Mesenteric fat pad (tissue), 1 donor: ENCODE results near the gene SPDEF. TPM values are rescaled to one million over a fixed set of nuclear protein-coding genes. Genes with fewer than 3 reads are reported as not detected.

ENCODE experiments used
- DNase-seq: peaks from one replicate; pipeline ENCODE4 v3.0.0-alpha.2; 2020; ENCODE audit warnings: low spot score
- total RNA-seq: library from RNA; stranded (reverse); fragmentation: NEBNext Ultra II Directional; extraction: Animal tissue kit (Norgen Biotek cat#: 25700); gene quantifications from one replicate; pipeline ENCODE4 v1.2.1, GENCODE V29; 2021
- donor health status: DM: yes; HTN: yes; CAD: no.

Gene SPDEF
- total RNA-seq, 1 donor from 2014 or later = 0.16 TPM

GRCh38 chr6:34546551-34547321, 9.4 kb downstream of the SPDEF start:
- DNase-seq = no peak

DNA sequence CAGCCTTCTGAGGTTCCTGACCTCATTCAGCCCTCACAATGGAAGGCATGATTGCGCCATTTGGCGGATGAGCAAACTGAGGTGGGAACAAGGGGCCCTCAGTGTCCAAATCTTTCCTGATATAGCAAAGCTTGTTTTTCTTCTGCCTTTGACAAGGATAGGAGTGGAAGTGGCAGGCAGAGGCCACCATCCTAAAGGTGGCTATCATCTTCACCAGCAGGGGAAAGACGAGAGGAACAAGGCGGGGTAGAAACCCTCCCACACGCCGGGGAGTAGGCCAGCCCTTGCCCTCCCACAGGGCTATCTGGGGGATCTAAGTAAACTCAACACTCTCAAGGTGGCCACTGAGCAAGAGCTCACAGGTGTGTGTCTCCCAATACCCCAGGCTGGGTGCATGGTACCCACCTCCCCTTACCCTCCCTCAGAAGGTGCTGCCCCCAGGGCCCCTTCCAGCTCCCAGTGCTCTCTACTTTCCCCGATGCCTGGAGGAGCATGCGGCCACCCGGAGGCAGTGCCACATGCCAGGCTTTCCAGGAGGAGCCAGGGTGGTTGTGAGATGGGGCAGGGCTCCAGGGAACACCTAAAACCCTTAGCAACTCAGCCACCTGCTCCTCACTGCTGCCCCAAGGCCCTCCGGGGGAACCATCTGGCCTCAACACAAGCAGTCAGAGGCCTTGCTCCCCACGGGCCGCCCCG, 11.2 kb downstream of the SPDEF start:
- no peak for DNase-seq

GRCh38 chr6:34544052-34544604, 12.0 kb downstream of the SPDEF start:
- DNase-seq = no peak

GRCh38 chr6:34543421-34543820, 12.7 kb downstream of the SPDEF start:
- DNase-seq = no peak

DNA sequence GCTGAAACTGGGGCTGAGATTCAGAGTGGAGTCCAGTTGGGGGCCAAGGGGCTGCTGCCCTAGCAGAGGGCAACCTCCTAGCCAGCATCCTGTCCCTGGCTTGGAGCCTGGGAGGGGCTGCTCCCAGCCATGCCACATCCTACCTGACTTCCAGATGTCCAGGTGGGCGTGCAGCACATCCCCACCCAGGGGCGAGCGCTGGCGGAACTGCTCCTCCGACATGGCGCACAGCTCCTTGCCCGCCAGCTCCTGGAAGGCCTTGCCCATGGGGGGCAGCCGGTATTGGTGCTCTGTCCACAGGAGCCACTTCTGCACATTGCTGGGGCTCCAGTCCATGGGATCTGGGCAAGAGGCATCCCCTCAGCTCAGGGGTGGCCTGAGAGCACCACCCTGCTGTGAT, 15.3 kb downstream of the SPDEF start:
- no peak for DNase-seq

- no peak for DNase-seq
These were observed 15.9 kb downstream of the SPDEF start for GRCh38 chr6:34540222-34540621.

DNA sequence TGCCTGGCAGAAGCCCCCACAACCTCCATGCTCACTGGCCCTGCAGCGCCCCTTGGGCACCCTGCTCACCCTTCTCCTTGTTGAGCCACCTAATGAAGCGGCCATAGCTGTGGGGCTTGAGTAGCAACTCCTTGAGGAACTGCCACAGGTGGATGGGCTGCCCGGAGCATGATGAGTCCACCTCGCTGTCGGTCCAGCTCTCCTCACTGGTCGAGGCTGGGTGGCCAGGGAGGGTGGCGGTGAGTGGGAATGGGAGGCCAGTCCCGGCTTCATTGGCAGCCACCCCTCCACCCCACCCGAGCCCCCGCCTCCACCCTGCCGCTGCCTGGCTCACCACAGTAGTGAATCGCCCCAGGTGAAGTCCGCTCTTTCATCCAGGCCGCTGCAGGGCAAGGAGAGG, 16.9 kb downstream of the SPDEF start:
- no peak for DNase-seq

- DNase-seq = no peak
These were observed 17.5 kb downstream of the SPDEF start for GRCh38 chr6:34538581-34538980.

DNA sequence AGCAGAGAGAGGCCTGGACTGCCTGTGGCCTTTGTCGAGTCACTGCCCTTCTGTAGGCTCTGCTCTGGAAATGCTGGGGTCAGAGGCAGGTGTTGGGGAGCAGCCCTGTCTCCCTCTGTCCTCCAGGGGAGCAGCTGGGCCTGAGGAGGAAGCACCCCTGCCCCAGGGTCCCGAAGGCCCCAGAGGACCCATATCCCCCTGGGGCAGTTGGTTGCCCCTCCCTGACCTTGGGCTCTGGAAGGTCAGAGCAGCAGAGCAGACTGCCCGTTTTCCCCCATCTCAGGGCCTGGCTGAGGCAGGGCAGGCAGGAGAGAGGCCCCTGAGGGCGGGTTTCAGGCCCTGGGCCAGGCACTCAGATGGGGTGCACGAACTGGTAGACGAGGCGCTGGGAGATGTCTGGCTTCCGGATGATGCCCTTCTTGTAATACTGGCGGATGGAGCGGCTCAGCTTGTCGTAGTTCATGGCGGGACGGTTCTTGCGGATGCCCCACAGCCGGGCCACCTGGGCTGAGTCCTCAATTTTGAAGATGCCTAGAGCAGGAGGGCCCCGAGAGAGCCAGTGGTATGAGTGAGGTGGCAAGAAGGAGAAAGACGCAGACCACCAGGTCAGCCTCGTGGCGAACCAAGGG, 18.1 kb downstream of the SPDEF start:
- no peak for DNase-seq

GRCh38 chr6:34536959-34537848, 18.9 kb downstream of the SPDEF start:
- DNase-seq = no peak

DNA sequence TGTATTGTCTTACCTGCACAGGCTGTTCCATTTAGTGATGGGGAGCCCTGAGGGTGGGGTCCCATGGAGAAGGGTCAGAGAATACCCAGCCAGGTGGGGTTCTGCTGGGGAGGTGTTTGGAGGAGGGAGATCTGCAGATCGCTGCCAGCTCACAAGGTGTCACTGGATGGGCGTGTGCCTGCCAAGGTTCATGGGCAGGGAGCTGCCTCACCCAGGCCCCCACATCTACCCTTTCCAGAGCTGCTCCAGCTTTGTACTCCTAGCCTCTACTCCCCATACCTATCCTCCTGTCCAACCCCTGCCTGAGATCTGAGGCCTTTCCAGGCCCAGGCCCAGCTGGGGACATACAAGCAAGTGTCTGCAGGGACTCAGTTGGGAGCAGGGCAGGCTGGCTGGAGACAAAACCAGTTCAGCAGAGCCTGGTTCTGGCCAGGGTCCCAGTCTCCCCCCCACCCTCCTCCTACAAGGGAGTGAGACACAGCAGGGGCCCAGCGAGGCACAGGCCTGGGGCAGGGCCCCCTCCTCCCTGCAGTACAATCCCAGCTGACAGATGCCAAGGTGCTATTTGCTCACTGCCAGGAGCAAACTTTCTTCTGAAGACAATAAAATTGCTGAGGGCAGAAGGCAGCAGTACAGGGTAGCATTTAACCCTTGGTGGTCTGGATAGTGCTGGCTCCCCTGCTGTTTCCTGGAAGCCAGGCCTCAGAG, 19.7 kb downstream of the SPDEF start:
- DNase-seq = no peak

GRCh38 chr6:34535646-34536045, 20.5 kb downstream of the SPDEF start:
- DNase-seq = no peak

DNA sequence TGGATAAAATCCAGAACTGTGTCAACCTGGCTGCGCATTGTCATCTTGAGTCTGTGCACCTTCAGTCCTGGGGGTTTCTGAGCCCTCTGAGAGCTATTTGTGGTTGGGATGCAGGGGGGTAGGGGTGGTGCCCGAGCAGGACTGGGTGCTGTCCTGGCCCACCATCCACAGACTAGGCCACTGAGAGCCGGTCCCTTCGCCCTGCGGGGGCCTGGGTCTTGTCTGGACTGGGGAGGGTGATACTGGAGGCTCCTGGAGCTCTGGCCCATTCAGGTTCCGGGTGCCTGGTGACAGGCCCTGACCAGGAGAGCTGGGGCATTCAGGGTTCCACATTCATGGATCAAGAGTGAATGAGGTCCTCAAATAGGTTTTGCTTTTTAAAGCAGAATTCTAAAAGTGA, 20.9 kb downstream of the SPDEF start:
- no peak for DNase-seq

GRCh38 chr6:34534656-34535055, 21.5 kb downstream of the SPDEF start:
- no peak for DNase-seq

DNA sequence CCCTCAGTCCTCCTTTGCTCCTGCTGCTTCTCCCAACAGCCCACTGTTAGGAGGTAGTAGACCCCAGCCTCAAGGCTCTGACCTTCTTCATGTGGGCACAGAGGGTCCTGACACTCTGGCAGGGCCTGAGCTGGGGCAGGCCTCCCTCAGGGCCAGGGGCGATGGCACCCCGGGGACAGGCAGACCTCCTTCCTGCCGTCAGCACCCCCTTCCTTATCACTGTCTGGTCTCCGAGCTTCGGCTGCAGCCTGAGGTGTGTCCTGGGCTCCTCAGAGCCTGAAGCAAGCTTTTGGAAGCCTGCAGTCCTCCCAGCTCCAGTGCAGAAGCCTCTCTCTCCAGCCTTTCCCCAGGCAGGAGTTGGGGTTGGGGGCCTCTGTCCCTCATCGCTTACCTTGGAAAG, 22.0 kb downstream of the SPDEF start:
- no peak for DNase-seq

GRCh38 chr6:34532230-34532629, 23.9 kb downstream of the SPDEF start:
- no peak for DNase-seq

DNA sequence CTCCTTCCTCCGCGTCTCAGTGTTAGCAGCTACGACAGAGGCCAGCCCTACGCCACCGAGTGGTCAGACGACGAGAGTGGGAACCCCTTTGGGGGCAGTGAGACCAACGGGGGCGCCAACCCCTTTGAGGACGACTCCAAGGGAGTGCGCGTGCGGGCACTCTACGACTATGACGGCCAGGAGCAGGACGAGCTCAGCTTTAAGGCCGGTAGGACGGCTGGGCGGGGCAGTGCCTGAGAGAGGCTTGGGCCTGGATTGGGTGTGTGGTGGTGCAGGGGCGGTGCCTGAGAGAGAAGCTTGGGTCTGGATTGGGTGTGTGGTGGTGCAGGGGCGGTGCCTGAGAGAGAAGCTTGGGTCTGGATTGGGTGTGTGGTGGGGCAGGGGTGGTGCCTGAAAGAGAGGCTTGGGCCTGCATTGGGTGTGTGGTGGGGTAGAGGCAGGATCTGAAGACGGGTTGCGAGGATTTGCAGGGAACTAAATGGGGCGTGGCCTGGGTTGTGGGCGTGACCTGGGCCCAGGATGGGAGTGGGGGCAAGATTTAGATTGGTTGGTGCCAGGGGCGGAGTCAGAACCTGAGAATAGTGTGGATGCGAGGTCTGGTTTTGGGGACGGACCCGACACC, 24.4 kb downstream of the SPDEF start:
- no peak for DNase-seq

- no peak for DNase-seq
These were observed 25.3 kb downstream of the SPDEF start for GRCh38 chr6:34530753-34531365.

GRCh38 chr6:34529665-34530327, 26.3 kb downstream of the SPDEF start:
- DNase-seq = no peak
